Measurements from ENCODE around the gene PCDHGA1.

The PCDHGA1 gene

GRCh38 chr5:141349917-141350619, 19.8 kb downstream of the PCDHGA1 start, which contains the start of gene PCDHGB1:
Gene PCDHGB1, plus strand, starts transcription at chr5:141350099. Its CDS starts 162 bp downstream, at chr5:141350261.
- Histone ChIP-seq H3K36me3 (ENCODE audit: insufficient read depth, low read length) (no peaks in the 10 kb centered on the region), H3K4me3 (ENCODE audit: low read length) (peak within 1 kb of the TSS; percentile 43), H3K9ac (ENCODE audit: low read depth, low read length) (no peak within 1 kb of the TSS; the same call in 1 of the 2 replicates), H3K27ac (ENCODE audit: low read depth, low read length) (no peak within 1 kb of the TSS), H3K4me1 (ENCODE audit: insufficient read depth, low read length) (no peaks in the 10 kb centered on the region), H3K27me3 (ENCODE audit: insufficient read depth, low read length) (no peaks in the 10 kb centered on the region), H3K9me3 (ENCODE audit: insufficient read depth, low read depth, low read length) (peaks cover 57% of the 10 kb centered on the region)
- 81% methylated on average over 29 of the region's 29 CpGs for WGBS

- WGBS = 96% methylated on average over 29 of the region's 36 CpGs
Observed at GRCh38 chr5:141351591-141351990, 21.3 kb downstream of the PCDHGA1 start.

GRCh38 chr5:141354900-141355469, 24.7 kb downstream of the PCDHGA1 start, which contains the start of gene PCDHGA4:
Gene PCDHGA4, plus strand, starts transcription at chr5:141355021. Its CDS starts 87 bp downstream, at chr5:141355108.
- Histone ChIP-seq H3K27ac (ENCODE audit: low read depth, low read length) (no peak within 1 kb of the TSS), H3K4me3 (ENCODE audit: low read length) (no peak within 1 kb of the TSS), H3K36me3 (ENCODE audit: insufficient read depth, low read length) (no peaks in the 10 kb centered on the region), H3K27me3 (ENCODE audit: insufficient read depth, low read length) (no peaks in the 10 kb centered on the region), H3K4me1 (ENCODE audit: insufficient read depth, low read length) (no peaks in the 10 kb centered on the region), H3K9me3 (ENCODE audit: insufficient read depth, low read depth, low read length) (peaks cover 54% of the 10 kb centered on the region), H3K9ac (ENCODE audit: low read depth, low read length) (no peak within 1 kb of the TSS)
- 95% methylated on average over 29 of the region's 29 CpGs for WGBS

More at GRCh38 chr5:141351591-141351990, 21.3 kb downstream of the PCDHGA1 start:
- H3K9ac ChIP-seq (ENCODE audit: low read depth, low read length) = no peak overlapping the region
- no peaks in the 10 kb centered on the region for H3K27me3 ChIP-seq (ENCODE audit: insufficient read depth, low read length)
- no peaks in the 10 kb centered on the region for H3K4me1 ChIP-seq (ENCODE audit: insufficient read depth, low read length)
- peaks cover 62% of the 10 kb centered on the region for H3K9me3 ChIP-seq (ENCODE audit: insufficient read depth, low read depth, low read length)
- no peak overlapping the region for H3K27ac ChIP-seq (ENCODE audit: low read depth, low read length)
- H3K36me3 ChIP-seq (ENCODE audit: insufficient read depth, low read length) = no peaks in the 10 kb centered on the region
- no peak overlapping the region for H3K4me3 ChIP-seq (ENCODE audit: low read length)

GRCh38 chr5:141355641-141356040, 25.3 kb downstream of the PCDHGA1 start:
- Histone ChIP-seq H3K4me3 (ENCODE audit: low read length) (no peak overlapping the region), H3K36me3 (ENCODE audit: insufficient read depth, low read length) (peaks cover under 1% of the 10 kb centered on the region; the same call in 1 of the 2 replicates), H3K27me3 (ENCODE audit: insufficient read depth, low read length) (no peaks in the 10 kb centered on the region), H3K9ac (ENCODE audit: low read depth, low read length) (no peak overlapping the region), H3K9me3 (ENCODE audit: insufficient read depth, low read depth, low read length) (peaks cover 52% of the 10 kb centered on the region), H3K27ac (ENCODE audit: low read depth, low read length) (no peak overlapping the region), H3K4me1 (ENCODE audit: insufficient read depth, low read length) (no peaks in the 10 kb centered on the region)
- WGBS = 96% methylated on average over 24 of the region's 24 CpGs

- WGBS = 89% methylated on average over 5 of the region's 5 CpGs
- Histone ChIP-seq H3K4me1 (ENCODE audit: insufficient read depth, low read length) (no peaks in the 10 kb centered on the region), H3K27me3 (ENCODE audit: insufficient read depth, low read length) (no peaks in the 10 kb centered on the region), H3K4me3 (ENCODE audit: low read length) (no peak overlapping the region), H3K27ac (ENCODE audit: low read depth, low read length) (no peak overlapping the region), H3K9me3 (ENCODE audit: insufficient read depth, low read depth, low read length) (peaks cover 53% of the 10 kb centered on the region), H3K36me3 (ENCODE audit: insufficient read depth, low read length) (peaks cover 4% of the 10 kb centered on the region; the same call in 1 of the 2 replicates), H3K9ac (ENCODE audit: low read depth, low read length) (no peak overlapping the region)
Observed at GRCh38 chr5:141356133-141356532, 25.8 kb downstream of the PCDHGA1 start.

- peaks cover 52% of the 10 kb centered on the region for H3K9me3 ChIP-seq (ENCODE audit: insufficient read depth, low read depth, low read length)
- WGBS = 94% methylated on average over 19 of the region's 19 CpGs
- H3K4me3 ChIP-seq (ENCODE audit: low read length) = no peak overlapping the region
- H3K9ac ChIP-seq (ENCODE audit: low read depth, low read length) = no peak overlapping the region
- no peak overlapping the region for H3K27ac ChIP-seq (ENCODE audit: low read depth, low read length)
- H3K27me3 ChIP-seq (ENCODE audit: insufficient read depth, low read length) = no peaks in the 10 kb centered on the region
- H3K36me3 ChIP-seq (ENCODE audit: insufficient read depth, low read length) = peaks cover 4% of the 10 kb centered on the region; the same call in 1 of the 2 replicates
- no peaks in the 10 kb centered on the region for H3K4me1 ChIP-seq (ENCODE audit: insufficient read depth, low read length)
Observed at GRCh38 chr5:141356950-141357349, 26.6 kb downstream of the PCDHGA1 start.

- Histone ChIP-seq H3K9me3 (ENCODE audit: insufficient read depth, low read depth, low read length) (peaks cover 57% of the 10 kb centered on the region), H3K27me3 (ENCODE audit: insufficient read depth, low read length) (no peaks in the 10 kb centered on the region), H3K36me3 (ENCODE audit: insufficient read depth, low read length) (peaks cover 7% of the 10 kb centered on the region; the same call in 1 of the 2 replicates), H3K4me3 (ENCODE audit: low read length) (peak within 1 kb of the TSS; percentile 22), H3K4me1 (ENCODE audit: insufficient read depth, low read length) (0 out of 2 replicates have a peak, but pooled peaks cover 6% of the 10 kb centered on the region), H3K9ac (ENCODE audit: low read depth, low read length) (no peak within 1 kb of the TSS), H3K27ac (ENCODE audit: low read depth, low read length) (no peak within 1 kb of the TSS)
- WGBS = 93% methylated on average over 24 of the region's 24 CpGs
Observed at GRCh38 chr5:141359790-141360426, 29.6 kb downstream of the PCDHGA1 start, which contains the start of gene PCDHGB2. Gene PCDHGB2, plus strand, starts transcription at chr5:141359994. Its CDS starts 142 bp downstream, at chr5:141360136.

- WGBS = 97% methylated on average over 15 of the region's 15 CpGs
- H3K4me1 ChIP-seq (ENCODE audit: insufficient read depth, low read length) = 0 out of 2 replicates have a peak, but pooled peaks cover 6% of the 10 kb centered on the region
- H3K9me3 ChIP-seq (ENCODE audit: insufficient read depth, low read depth, low read length) = peaks cover 57% of the 10 kb centered on the region
- H3K36me3 ChIP-seq (ENCODE audit: insufficient read depth, low read length) = peaks cover 7% of the 10 kb centered on the region; the same call in 1 of the 2 replicates
- H3K9ac ChIP-seq (ENCODE audit: low read depth, low read length) = no peak overlapping the region
- H3K27ac ChIP-seq (ENCODE audit: low read depth, low read length) = no peak overlapping the region
- H3K4me3 ChIP-seq (ENCODE audit: low read length) = no peak overlapping the region
- H3K27me3 ChIP-seq (ENCODE audit: insufficient read depth, low read length) = no peaks in the 10 kb centered on the region
Observed at GRCh38 chr5:141360685-141361084, 30.4 kb downstream of the PCDHGA1 start.

GRCh38 chr5:141362719-141363118, 32.4 kb downstream of the PCDHGA1 start:
- H3K4me1 ChIP-seq (ENCODE audit: insufficient read depth, low read length) = 0 out of 2 replicates have a peak, but pooled peaks cover 6% of the 10 kb centered on the region
- peaks cover 7% of the 10 kb centered on the region; the same call in 1 of the 2 replicates for H3K36me3 ChIP-seq (ENCODE audit: insufficient read depth, low read length)
- peaks cover 60% of the 10 kb centered on the region for H3K9me3 ChIP-seq (ENCODE audit: insufficient read depth, low read depth, low read length)
- H3K4me3 ChIP-seq (ENCODE audit: low read length) = peak overlapping the region; percentile 27; the same call in 1 of the 2 replicates
- H3K9ac ChIP-seq (ENCODE audit: low read depth, low read length) = no peak overlapping the region
- H3K27ac ChIP-seq (ENCODE audit: low read depth, low read length) = no peak overlapping the region
- H3K27me3 ChIP-seq (ENCODE audit: insufficient read depth, low read length) = no peaks in the 10 kb centered on the region

- Histone ChIP-seq H3K27me3 (ENCODE audit: insufficient read depth, low read length) (no peaks in the 10 kb centered on the region), H3K36me3 (ENCODE audit: insufficient read depth, low read length) (peaks cover 7% of the 10 kb centered on the region; the same call in 1 of the 2 replicates), H3K9ac (ENCODE audit: low read depth, low read length) (no peak within 1 kb of the TSS), H3K9me3 (ENCODE audit: insufficient read depth, low read depth, low read length) (peaks cover 64% of the 10 kb centered on the region), H3K4me1 (ENCODE audit: insufficient read depth, low read length) (0 out of 2 replicates have a peak, but pooled peaks cover 6% of the 10 kb centered on the region), H3K27ac (ENCODE audit: low read depth, low read length) (no peak within 1 kb of the TSS), H3K4me3 (ENCODE audit: low read length) (no peak within 1 kb of the TSS)
- WGBS = 97% methylated on average over 33 of the region's 34 CpGs
Observed at GRCh38 chr5:141363952-141364660, 33.8 kb downstream of the PCDHGA1 start, which contains the start of gene PCDHGA5. Gene PCDHGA5, plus strand, starts transcription at chr5:141364162. Its CDS starts 169 bp downstream, at chr5:141364331.

Measured in HUES64 (cell line).